ENCODE data around the gene SVIP.

SVIP gene

GRCh38 chr11:22829231-22830081, at the start of gene SVIP:
SVIP (minus strand) TSS chr11:22829801; CDS start chr11:22829748, 53 bp downstream.
- peak; percentile 95 for DNase-seq

GRCh38 chr11:22878604-22879003, 49.0 kb upstream of the SVIP start:
- DNase-seq = no peak

GRCh38 chr11:22878039-22878438, 48.4 kb upstream of the SVIP start:
- no peak for DNase-seq

GRCh38 chr11:22875869-22876473, 46.4 kb upstream of the SVIP start:
- DNase-seq = peak; percentile 92

- no peak for DNase-seq
Observed at GRCh38 chr11:22869325-22869724, 39.7 kb upstream of the SVIP start.

GRCh38 chr11:22860241-22860640, 30.6 kb upstream of the SVIP start, which contains the start of gene CCDC179:
CCDC179 (minus strand) TSS chr11:22860474; CDS start chr11:22860421, 53 bp downstream.
- no peak for DNase-seq

- peak; percentile 40 for DNase-seq
Observed at GRCh38 chr11:22859756-22860155, 30.2 kb upstream of the SVIP start.

GRCh38 chr11:22851477-22851876, 21.9 kb upstream of the SVIP start:
- peak; percentile 5 for DNase-seq

- DNase-seq = no peak
Observed at GRCh38 chr11:22846726-22847125, 17.1 kb upstream of the SVIP start.

- no peak for DNase-seq
Observed at GRCh38 chr11:22832315-22833015, 2.9 kb upstream of the SVIP start.

- no peak for DNase-seq
Observed at GRCh38 chr11:22830082-22830414, 447 bp upstream of the SVIP start.

GRCh38 chr11:22828373-22828772, 1.2 kb downstream of the SVIP start:
- DNase-seq = peak; percentile 72

GRCh38 chr11:22822203-22822602, 7.4 kb downstream of the SVIP start:
- no peak for DNase-seq

GRCh38 chr11:22809893-22810292, 19.7 kb downstream of the SVIP start:
- DNase-seq = no peak

- no peak for DNase-seq
Observed at GRCh38 chr11:22808571-22809197, 20.9 kb downstream of the SVIP start.

GRCh38 chr11:22807855-22808570, 21.6 kb downstream of the SVIP start:
- DNase-seq = peak; percentile 43

GRCh38 chr11:22807391-22807790, 22.2 kb downstream of the SVIP start:
- DNase-seq = no peak

GRCh38 chr11:22802861-22803260, 26.7 kb downstream of the SVIP start:
- no peak for DNase-seq

GRCh38 chr11:22800482-22800881, 29.1 kb downstream of the SVIP start:
- no peak for DNase-seq

GRCh38 chr11:22798901-22799300, 30.7 kb downstream of the SVIP start:
- no peak for DNase-seq

GRCh38 chr11:22797047-22797446, 32.6 kb downstream of the SVIP start:
- DNase-seq = no peak

GRCh38 chr11:22795914-22796313, 33.7 kb downstream of the SVIP start:
- peak; percentile 76 for DNase-seq

- DNase-seq = peak; percentile 92
Observed at GRCh38 chr11:22792497-22792896, 37.1 kb downstream of the SVIP start.

All from OCI-M1 (cell line).